Heart left ventricle (tissue), 16 donors: ENCODE measurements around the gene WDR88. TPM values are rescaled to one million over a fixed set of nuclear protein-coding genes. Genes with fewer than 3 reads are reported as not detected.

Experiments used
- ATAC-seq, 4 donors: fragments of 200-7000 bp; cut with Tn5 transposase; one replicate each; pipeline ENCODE4 v1.9.1; 2020 to 2022; ENCODE audit warnings: moderate library complexity in 4 of 4, mild to moderate bottlenecking in 3 of 4, moderate number of reproducible peaks in 1 of 4
- DNase-seq, 5 donors: peaks; one replicate each; pipeline ENCODE4 v3.0.0-alpha.2; 2020
- H3K27ac ChIP-seq, 12 donors: fragments of 200-600 bp; sonication (generic) in 4 of 12; one replicate each; pipeline versions ENCODE4 v1.5.0 to v1.8.0; 2016 to 2022; ENCODE audit warnings: mild to moderate bottlenecking in 2 of 12
- H3K27me3 ChIP-seq, 9 donors: fragments of 200-600 bp; sonication (generic) in 2 of 9; one replicate each; pipeline versions ENCODE4 v1.5.1 to v1.8.0; 2016 to 2022; ENCODE audit warnings: mild to moderate bottlenecking in 3 of 9
- H3K36me3 ChIP-seq, 9 donors: fragments of 200-600 bp; sonication (generic) in 2 of 9; one replicate each; pipeline versions ENCODE4 v1.5.0 to v1.8.0; 2018 to 2022; ENCODE audit warnings: mild to moderate bottlenecking in 2 of 9
- H3K4me1 ChIP-seq, 12 donors: fragments of 200-600 bp; sonication (generic) in 4 of 12; one replicate each; pipeline versions ENCODE4 v1.5.0 to v1.8.0; 2016 to 2022; ENCODE audit warnings: mild to moderate bottlenecking in 3 of 12
- H3K4me3 ChIP-seq, 12 donors: fragments of 200-600 bp; sonication (generic) in 4 of 12; one replicate each; pipeline versions ENCODE4 v1.5.0 to v1.8.0; 2017 to 2022; ENCODE audit warnings: mild to moderate bottlenecking in 9 of 12, moderate library complexity in 4 of 12
- H3K9me3 ChIP-seq, 12 donors: fragments of 200-600 bp; sonication (generic) in 4 of 12; one replicate each; pipeline versions ENCODE4 v1.5.0 to v1.8.0; 2016 to 2022; ENCODE audit warnings: mild to moderate bottlenecking in 1 of 12
- CTCF ChIP-seq, 12 donors: fragments of 200-600 bp; sonication (generic) in 4 of 12; IDR thresholded peaks; one replicate each; pipeline versions ENCODE4 v1.5.0 to v1.8.0; 2018 to 2022; ENCODE audit warnings: antibody characterized with exemption in 12 of 12, mild to moderate bottlenecking in 5 of 12
- POLR2A ChIP-seq, 2 donors: fragments of 450-650 bp; IDR thresholded peaks; one replicate each; pipeline ENCODE4 v1.6.1; 2017; ENCODE audit warnings: antibody characterized with exemption in 2 of 2, mild to moderate bottlenecking in 2 of 2, moderate library complexity in 2 of 2
- WGBS, 4 donors: extraction: QIAGEN DNeasy Blood & Tissue Kit in 2 of 4; methylation state at CpG; one replicate each; pipeline versions ENCODE4 v1.1.5 to v1.1.7; 2013 to 2018; 5-methylcytosine and 5-hydroxymethylcytosine counted together
- intact Hi-C, 10 donors: fragments of 100-400 bp; cut with DNase I; formaldehyde crosslinking; loops; one replicate each; pipeline versions ENCODE4 v1.11.1 to v1.14.2; 2022
- polyA plus RNA-seq, 2 donors: library from polyadenylated mRNA; stranded (reverse); fragments of 200-250 nt; gene quantifications; one replicate each; pipeline ENCODE4 v1.2.3, GENCODE V29; 2013
- total RNA-seq, 9 donors: library from RNA; depleted of rRNA in 2 of 9; stranded (reverse); fragments of >200 nt in 2 of 9; fragmentation: NEBNext Ultra II Directional in 3 of 9; extraction: Animal tissue kit (Norgen Biotek cat#: 25700) in 3 of 9; gene quantifications; one replicate each; pipeline versions ENCODE4 v1.1.0 to v1.2.4, GENCODE V29; 2016 to 2023
- donor health status: ischemic (EF 13 %, LVEDD 7.1; RV severe dilation, severe dysfunction).
- donor health status: healthy with polysubstance abuse.
- donor health status: DM: no; HTN: yes; CAD: no.
- donor health status: DM: no; HTN: no; CAD: no.
- donor health status: ischemic (EF 25% LVEDD 6.9; RV normal size, moderate dysfunction).
- donor health status: ischemic (EF 25% LVEDD 5.7; RV mildly dilated, moderate dysfunction).
- donor health status: healthy.
- donor health status: DM: yes; HTN: yes; CAD: no.
- donor health status: ischemic (EF 35%, LVEDD 5.7; RV mildly dilated, moderate dysfunction).
- donor health status: nonischemic (EF 11% LVEDD 7.7; RV severe dilation, severe dysfunction).
- donor health status: DM: yes; HTN: yes; CAD: no.
- donor health status: PGD.
- donor health status: ischemic (EF 29% LVEDD 5.4; RV normal size, mild dysfunction).
- donor health status: nonischemic (EF 23%, LVEDD 6.1; RV moderate dilation, normal function).

Gene WDR88
- total and polyA plus RNA-seq, 11 donors = 0.16 TPM; not detected in 10

- ATAC-seq (peak in 1 of 4 donors; percentile 3), DNase-seq (peak in 3 of 5 donors; percentile 24 to 47 (median 26))
- Histone ChIP-seq H3K36me3 (peaks cover 0 to 15% (median 0%) of the 10 kb centered on the region in 9 donors), H3K9me3 (no peaks in the 10 kb centered on the region), H3K4me3 (peak overlapping the region in 11 of 12 donors; percentile 44 to 87 (median 64)), H3K27me3 (peaks cover 0 to 4% (median 0%) of the 10 kb centered on the region in 9 donors), H3K4me1 (peaks cover 0 to 20% (median 7%) of the 10 kb centered on the region in 12 donors), H3K27ac (peak overlapping the region in 2 of 12 donors; percentile 64 to 78)
- intact Hi-C loops = no loop called here
- TF ChIP-seq POLR2A (IDR thresholded peaks at IDR 0.05) = no peak
- no peak for TF ChIP-seq CTCF (IDR thresholded peaks at IDR 0.05)
- WGBS, 4 donors = 70 to 84% (median 76%) methylated on average over 10 to 17 of the region's 17 CpGs
These were observed 63.9 kb downstream of the WDR88 start for GRCh38 chr19:33195645-33196347.

GRCh38 chr19:33196446-33197193 lies 64.7 kb downstream of the WDR88 start:
- 92 to 96% (median 95%) methylated on average over 10 of the region's 10 CpGs for WGBS, 4 donors
- DNase-seq = peak in 3 of 5 donors; percentile 6 to 49 (median 14)
- Histone ChIP-seq H3K27ac (no peak overlapping the region), H3K4me3 (no peak overlapping the region), H3K9me3 (no peaks in the 10 kb centered on the region), H3K36me3 (peaks cover 0 to 15% (median 0%) of the 10 kb centered on the region in 9 donors), H3K4me1 (peaks cover 0 to 20% (median 7%) of the 10 kb centered on the region in 12 donors), H3K27me3 (peaks cover 0 to 4% (median 0%) of the 10 kb centered on the region in 9 donors)
- intact Hi-C loops = no loop called here
- TF ChIP-seq CTCF (IDR thresholded peaks at IDR 0.05) (no peak), POLR2A (IDR thresholded peaks at IDR 0.05) (no peak)
- ATAC-seq = no peak

GRCh38 chr19:33197591-33198000 lies 65.7 kb downstream of the WDR88 start:
- H3K36me3 ChIP-seq = peaks cover 0 to 15% (median 0%) of the 10 kb centered on the region in 9 donors
- TF ChIP-seq CTCF (IDR thresholded peaks at IDR 0.05) (no peak), POLR2A (IDR thresholded peaks at IDR 0.05) (no peak)
- H3K4me1 ChIP-seq = peaks cover 0 to 20% (median 7%) of the 10 kb centered on the region in 12 donors
- no peaks in the 10 kb centered on the region for H3K9me3 ChIP-seq
- no peak for DNase-seq
- 89 to 91% (median 90%) methylated on average over 11 of the region's 11 CpGs for WGBS, 4 donors
- peaks cover 0 to 4% (median 0%) of the 10 kb centered on the region in 9 donors for H3K27me3 ChIP-seq
- no peak overlapping the region for H3K27ac ChIP-seq
- intact Hi-C loops = no loop called here
- H3K4me3 ChIP-seq = no peak overlapping the region
- ATAC-seq = no peak

- intact Hi-C loops = no loop called here
- 79 to 89% (median 86%) methylated on average over 6 to 7 of the region's 7 CpGs for WGBS, 4 donors
- Histone ChIP-seq H3K36me3 (peaks cover 0 to 19% (median 0%) of the 10 kb centered on the region in 9 donors), H3K4me3 (no peak overlapping the region), H3K27ac (no peak overlapping the region), H3K9me3 (no peaks in the 10 kb centered on the region), H3K4me1 (peaks cover 0 to 20% (median 7%) of the 10 kb centered on the region in 12 donors), H3K27me3 (peaks cover 0 to 4% (median 0%) of the 10 kb centered on the region in 9 donors)
- TF ChIP-seq CTCF (IDR thresholded peaks at IDR 0.05) = no peak
- no peak for TF ChIP-seq POLR2A (IDR thresholded peaks at IDR 0.05)
- peak in 1 of 5 donors; percentile 17 for DNase-seq
- no peak for ATAC-seq
These were observed 66.3 kb downstream of the WDR88 start for GRCh38 chr19:33198169-33198568.
